H4 (cell line): Measurements from ENCODE around the gene PLAC8L1. TPM values are rescaled to one million over a fixed set of nuclear protein-coding genes. Genes with fewer than 3 reads are reported as not detected.
"Not testable (repeated sequence)": the region's sequence is repeated elsewhere in the genome, so short reads cannot be mapped to it uniquely, and the experiment has no call there.

ENCODE experiments used
- DNase-seq: peaks from one replicate; pipeline ENCODE4 v3.0.0-alpha.2; 2015; ENCODE audit warnings: low spot score
- total RNA-seq: library from RNA; depleted of rRNA; stranded (reverse); fragments of >200 nt; shearing (Covaris generic); gene quantifications from 2 replicates; pipeline ENCODE4 v1.2.3, GENCODE V29; 2014; rRNA removed

The PLAC8L1 gene, protein sequence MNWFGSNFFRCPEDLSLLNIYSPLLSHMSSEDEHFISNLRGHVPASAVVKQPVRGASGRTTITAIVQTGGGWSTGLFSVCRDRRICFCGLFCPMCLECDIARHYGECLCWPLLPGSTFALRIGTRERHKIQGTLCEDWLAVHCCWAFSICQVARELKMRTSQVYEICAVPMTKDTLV
- not detected in 2 replicates for total RNA-seq

DNA sequence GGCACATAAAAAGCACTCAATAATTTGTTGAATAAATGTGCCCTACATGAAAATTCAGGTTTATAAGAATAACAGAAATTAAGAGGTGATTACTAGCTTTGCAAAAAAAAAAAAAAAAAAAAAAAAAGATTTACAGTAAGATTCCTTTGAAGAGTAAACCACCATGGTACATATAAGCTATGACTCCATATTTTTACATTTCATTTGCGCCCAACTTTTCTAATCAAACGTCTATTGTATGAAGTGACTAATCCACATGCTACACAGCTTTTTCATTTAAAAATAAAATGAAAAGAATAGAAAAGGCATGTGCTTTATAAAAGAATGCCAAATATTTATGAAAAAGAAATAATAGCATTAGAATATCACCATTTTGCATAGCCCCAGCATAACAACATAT lies at the start of gene PLAC8L1:
Gene PLAC8L1, minus strand, starts transcription at position 101 of the 400 bp plus-strand sequence. CDS start 1,266 bp downstream, outside the sequence.
- DNase-seq = no peak

DNA sequence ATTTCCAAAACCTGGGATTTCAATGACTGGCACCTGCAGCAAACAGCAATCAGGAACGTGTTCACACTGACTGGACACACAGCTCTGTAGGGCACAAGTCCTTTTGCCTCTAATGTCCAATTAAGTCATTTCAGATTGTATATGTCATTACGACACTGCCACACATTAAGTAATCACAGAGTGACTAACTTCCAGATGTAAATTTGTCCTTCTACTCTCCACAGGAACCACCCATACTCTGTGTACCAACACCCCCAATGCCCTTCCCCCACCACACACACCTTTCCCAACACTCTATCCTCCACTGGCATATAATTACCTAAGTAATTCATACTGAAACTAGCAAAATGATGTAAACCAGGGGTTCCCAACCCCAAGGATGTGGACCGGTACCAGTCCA lies 46.6 kb upstream of the PLAC8L1 start:
- no peak for DNase-seq

DNA sequence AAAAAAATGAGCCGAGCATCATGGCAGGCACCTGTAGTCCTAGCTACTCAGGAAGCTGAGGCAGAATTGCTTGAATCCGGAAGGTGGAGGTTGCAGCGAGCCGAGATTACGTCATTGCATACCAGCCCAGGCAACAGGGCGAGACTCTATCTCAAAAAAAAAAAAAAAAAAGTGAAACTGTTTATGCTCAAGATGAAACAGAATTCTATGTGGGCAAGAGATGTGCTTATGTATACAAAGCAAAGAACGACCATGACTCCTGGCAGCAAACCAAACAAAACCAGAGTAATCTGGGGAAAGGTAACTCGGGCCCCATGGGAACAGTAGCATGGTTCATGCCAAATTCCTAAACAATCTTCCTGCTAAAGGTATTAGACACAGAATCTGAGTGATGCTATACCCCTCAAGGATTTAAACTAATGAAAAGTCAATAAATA lies 32.6 kb upstream of the PLAC8L1 start:
- peak; percentile 89 for DNase-seq

DNA sequence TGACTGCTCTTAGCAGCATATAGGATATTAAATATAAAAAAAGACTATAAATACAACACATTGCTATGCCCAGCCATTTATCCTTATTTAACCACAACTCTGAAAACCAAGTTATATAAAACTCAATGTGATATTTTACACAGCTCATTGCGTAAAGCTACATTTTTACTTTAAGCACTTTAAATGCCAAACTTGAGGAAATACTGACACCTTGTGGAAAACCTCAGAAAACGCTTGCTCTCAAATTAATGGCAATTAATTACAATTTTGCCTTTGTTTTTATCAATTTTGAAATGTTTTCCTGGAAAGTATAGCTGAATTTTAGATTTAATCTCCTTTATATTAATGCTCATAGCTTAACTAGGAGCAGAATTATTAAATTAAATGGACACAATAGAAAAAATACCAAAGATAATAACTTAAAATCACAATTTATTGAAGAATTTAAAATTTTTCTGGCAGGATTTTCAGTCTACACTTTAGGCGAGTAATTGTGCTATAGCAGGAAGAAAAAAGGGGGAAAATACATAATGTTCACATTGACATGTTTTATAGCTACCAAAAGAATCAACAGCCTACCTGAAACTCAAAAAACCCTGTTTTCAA lies 25.2 kb upstream of the PLAC8L1 start:
- peak; percentile 24 for DNase-seq

DNA sequence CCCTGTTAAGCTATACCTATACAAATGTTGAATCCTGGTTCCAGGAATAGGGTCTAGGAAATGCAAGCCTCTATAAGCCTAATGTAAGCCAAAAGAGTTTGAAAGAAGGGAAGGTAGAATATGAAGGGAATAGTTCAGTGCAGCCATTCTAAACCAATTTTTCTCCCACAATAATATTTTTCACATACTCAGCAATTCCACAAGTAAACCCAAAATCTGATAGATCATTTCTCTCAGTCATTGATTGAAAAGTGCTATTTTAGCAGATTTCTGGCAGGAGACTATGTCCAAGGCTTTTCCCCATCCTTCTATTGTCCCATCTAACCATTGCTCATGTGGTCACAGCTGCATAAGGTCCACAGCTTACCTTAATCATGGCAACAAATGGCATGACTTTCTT lies 20.7 kb upstream of the PLAC8L1 start:
- DNase-seq = no peak

DNA sequence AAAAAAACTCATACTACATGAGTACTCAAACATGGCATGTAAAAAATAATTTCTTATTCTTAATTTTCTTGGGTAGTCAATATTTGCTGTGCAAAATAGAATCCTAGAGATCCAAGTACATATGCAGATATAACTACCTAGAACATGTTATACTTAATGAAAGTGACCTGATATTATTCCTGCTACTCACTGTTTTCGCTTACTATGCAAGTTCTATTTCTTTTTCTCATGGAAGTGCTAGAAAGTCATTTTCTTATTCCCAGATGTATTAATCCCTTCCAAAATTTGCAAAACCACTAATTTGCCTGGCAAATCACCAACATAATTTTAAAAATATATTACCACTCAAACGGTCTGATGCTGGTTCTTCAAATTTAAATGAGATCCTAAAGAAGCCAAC lies 19.2 kb upstream of the PLAC8L1 start:
- no peak for DNase-seq

DNA sequence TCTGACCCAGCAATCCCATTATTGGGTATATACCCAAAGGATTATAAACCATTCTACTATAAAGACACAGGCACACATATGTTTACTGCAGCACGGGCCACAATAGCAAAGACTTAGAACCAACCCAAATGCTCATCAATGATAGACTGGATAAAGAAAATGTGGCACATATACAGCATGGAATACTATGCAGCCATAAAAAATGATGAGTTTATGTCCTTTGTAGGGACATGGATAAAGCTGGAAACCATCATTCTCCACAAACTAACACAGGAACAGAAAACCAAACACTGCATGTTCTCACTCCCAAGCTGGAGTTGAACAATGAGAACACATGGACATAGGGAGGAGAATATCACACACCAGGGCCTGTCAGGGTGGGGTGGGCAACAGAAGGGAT lies 16.1 kb upstream of the PLAC8L1 start:
- DNase-seq = not testable (repeated sequence)

DNA sequence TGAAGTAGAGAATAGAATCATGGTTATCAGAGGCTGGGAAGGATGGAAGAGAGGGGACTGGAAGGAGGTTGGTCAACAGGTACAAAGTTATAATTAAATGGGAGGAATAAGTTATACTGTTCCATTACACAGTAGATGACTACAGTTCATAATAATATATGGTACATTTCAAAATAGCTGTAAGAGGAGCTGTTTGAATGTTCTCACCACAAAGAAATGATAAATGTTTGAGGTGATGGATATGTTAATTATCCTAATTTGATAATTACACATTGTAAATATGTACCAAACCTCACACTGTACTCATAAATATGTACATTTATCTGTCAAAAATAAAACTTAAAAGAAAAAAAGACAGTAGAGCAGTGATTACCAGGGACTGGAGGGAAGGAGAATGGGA lies 12.9 kb upstream of the PLAC8L1 start:
- DNase-seq = no peak

DNA sequence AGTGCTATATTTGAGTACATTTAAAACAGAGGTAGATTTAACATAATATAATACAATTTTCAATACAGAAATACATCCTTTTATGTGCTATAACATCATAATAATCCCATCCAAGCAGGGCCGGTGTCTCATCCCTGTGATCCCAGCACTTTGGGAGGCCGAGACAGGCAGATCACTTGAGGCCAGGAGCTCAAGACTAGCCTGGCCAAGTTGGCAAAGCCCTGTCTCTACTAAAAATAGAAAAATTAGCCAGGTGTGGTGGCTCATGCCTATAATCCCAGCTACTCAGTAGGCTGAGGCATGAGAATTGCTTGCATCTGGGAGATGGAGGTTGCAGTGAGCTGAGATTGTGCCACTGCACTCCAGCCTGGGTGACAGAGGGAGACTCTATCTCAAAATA lies 11.8 kb upstream of the PLAC8L1 start:
- DNase-seq = not testable (repeated sequence)

DNA sequence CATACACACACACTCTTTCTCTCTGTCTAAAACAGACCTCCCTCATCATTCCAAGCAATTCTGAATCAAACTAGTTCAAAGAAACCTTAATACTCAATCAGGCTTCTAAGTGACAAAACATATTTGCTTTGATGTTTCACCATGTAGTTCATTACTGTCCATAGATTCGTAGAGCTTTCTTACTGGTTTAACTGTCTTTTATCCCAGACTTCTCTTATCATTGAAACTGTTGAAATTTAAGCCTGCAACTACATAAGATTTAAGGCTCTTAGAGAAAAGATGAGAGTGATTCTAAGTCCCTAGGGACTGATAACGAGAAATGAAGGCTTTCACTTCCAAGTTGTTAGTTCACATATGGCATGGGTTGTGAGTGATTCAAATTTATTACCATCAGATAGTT lies 11.0 kb upstream of the PLAC8L1 start:
- no peak for DNase-seq

DNA sequence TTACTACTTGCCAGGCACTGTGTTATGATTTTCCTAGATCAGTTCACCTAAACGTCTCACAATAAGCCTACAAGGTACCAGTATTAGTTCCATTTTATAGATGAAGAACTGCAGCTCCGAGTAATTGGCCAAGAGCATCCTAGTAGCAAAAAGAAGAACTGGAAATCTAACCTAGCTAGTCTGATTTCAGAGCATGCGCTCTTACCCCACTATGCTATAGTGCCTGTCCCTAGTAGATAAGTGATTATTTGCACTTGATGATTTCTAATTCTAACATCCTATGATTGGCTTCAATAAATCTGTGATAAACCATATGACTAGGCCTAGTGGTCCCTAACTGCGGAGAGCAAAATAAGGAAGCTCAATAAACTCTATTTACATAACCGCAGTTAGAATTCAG lies 7.1 kb upstream of the PLAC8L1 start:
- DNase-seq = no peak

DNA sequence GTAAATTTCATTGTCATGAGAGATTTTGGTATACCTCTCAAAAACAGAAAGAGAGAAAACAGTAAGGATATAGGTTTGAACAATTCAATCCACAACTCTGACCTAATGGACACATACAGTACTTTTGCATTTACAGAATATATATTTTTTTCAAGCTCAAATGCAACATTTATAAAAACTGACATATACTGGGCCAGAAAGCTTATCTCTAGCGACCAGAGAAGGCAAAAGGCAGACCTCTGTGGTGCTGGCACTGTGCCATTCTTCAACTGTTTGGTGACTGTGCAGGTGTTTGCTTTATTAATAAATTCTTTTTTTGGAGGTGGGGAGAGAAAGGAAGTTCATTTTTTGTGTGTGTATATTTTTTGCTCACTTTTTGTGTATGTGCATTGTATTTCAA lies 6.0 kb upstream of the PLAC8L1 start:
- no peak for DNase-seq

DNA sequence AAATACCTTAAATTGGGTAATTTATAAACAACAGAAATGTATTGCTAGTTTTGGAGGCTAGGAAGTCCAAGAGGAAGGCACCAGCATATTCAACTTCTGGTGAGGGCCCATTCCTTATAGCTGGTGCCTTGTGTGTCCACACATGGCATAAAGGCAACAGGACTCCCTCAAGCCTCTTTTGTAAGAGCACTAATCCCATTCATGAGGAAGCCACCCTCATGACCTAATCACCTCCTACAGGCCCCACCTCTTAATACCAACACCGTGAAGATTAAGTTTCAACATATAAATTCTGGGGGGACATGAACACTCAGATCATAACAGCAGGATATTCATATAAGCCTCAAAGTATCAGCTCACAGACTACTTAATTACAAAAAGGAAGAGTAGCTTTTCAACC lies 4.0 kb upstream of the PLAC8L1 start:
- DNase-seq = no peak

DNA sequence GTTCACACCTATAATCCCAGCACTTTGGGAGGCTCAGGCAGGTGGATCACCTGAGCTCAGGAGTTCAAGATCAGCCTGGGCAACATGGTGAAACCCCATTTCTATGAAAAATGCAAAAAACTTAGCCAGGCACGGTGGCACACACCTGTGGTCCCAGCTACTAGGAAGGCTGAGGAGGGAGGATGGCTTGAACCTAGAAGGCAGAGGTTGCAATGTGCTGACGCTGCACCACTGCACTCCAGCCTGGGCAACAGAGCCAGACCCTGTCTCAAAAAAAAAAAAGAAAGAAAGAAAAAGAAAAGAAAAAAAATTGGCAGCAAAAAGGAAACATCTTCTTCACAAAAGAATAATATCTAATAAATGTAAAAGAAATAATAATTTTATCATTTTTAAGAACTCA lies 3.5 kb upstream of the PLAC8L1 start:
- not testable (repeated sequence) for DNase-seq

DNA sequence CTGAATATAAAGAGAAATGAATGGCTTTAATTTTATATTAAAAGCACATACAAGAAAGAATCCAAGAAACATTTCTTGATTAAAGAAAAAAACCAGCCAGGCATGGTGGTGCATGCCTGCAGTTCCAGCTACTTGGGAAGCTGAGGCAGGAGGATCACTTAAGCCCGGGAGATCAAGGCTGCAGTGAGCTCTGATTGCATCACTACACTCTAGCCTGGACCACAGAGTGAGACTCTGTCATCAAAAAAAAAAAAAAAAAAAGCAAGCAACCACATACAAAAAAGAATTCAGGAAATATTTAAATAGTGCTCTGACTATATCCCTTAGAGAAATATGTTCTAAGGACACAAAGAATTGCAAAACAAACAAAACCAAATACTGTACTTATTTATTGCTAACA lies 2.5 kb upstream of the PLAC8L1 start:
- no peak for DNase-seq

DNA sequence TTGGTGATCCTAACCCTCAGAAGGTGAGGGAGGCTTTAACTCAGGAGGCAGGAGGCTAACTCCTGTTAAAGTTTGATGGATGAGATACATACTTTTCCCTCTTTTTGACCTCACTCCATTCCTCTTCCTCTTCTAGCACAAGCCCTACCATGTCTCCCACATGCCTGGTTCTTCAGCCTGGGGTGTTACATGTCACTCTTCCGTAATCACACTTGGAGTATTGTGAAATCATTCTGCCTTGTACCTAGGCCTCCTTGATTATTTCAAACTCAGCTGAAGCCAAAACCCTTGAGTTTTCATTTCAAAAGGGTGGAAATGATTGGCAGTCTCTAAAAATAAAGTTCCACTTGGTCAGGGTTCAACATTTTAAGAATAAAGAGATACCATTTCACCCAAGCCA lies 1.8 kb downstream of the PLAC8L1 start:
- DNase-seq = no peak

DNA sequence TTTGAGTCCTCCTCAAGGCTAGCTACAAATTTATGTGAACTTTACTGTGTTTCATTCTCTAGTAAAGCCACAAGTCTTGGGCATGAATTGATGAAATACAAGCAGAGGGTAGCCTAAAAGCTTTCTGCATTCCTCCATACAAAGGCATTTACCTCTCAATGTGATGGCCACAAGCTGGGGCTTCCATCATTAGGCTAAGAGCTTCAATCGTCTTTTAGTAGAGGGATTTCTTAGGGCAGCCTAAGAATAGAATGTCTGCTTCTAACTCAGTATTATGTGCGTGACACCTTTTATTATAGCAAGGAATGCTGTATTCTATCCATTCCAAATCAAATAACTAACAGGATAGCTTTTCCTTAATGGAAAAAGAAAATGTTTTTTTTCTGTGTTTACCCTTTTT lies 3.7 kb downstream of the PLAC8L1 start:
- DNase-seq = no peak

DNA sequence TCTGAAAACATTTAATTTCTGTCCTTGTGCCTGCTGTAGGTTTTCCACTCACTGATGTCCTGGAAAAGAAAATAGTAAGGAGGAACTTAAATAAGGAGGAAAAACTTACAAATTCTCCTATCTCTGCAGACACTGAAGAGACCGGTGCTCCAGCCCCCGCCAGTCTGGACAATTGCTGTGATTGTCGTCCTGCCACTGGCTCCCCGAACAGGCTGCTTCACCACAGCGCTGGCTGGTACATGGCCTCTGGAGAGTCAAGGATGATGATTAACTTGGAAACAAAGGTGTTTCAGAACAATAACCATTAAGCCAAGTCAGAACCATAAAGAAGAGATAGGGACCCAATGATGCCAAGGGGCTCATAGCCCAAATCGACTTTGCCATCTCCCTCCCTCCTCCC lies 7.3 kb downstream of the PLAC8L1 start:
- DNase-seq = no peak

DNA sequence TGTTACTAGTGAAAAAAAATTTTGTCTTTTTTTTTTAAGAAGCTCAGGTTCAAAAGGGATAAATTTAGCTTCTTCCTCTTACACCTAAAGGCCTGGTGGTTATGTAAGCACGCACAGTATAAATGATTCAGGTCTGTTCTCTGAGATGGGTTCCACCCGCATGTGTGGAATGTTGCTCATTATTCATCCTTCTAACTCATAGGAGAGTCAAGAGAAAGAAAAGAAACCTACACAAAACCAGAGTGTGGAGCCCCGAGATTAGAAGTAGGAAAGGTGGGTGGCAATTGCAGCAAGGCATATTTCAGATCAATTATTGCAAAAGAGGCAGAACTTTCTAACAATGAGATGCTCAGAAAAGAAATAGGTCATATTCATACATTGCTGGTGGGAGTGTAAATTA lies 13.5 kb downstream of the PLAC8L1 start:
- DNase-seq = no peak

DNA sequence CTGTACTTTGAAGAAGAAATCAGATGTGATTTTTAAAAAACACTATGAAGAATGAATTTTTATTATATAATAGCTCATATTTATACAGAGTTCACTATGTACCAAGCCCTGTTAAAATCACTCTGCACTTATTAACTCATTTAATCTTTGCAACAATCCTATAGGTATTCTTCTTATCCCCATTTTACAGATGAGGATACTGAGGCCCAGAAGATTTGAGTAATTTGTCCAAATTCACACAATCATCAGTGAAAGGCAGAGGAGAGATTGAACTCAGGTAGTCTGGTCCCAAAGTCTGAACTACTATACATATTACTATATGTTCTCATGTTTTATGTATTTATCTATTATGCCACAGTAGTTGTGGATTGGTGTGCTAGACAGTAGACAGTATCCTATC lies 16.1 kb downstream of the PLAC8L1 start:
- DNase-seq = no peak

DNA sequence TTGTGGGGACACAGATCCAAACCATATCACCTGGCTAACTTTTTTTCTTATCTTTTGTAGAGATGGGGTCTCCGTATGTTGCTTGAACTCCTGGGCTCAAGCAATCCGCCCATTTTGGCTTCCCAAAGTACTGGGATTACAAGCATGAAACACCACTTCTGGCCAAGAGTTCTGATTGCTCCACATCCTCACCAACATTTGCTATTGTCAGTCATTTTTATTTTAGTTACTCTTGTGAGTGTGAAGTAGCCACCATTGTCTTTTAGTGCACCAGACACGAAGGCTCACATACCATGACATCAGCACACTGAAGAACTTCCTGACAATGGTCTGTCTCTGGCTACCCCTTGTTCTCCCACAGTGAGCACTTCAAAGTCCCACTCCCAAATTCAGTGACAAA lies 17.3 kb downstream of the PLAC8L1 start:
- no peak for DNase-seq

DNA sequence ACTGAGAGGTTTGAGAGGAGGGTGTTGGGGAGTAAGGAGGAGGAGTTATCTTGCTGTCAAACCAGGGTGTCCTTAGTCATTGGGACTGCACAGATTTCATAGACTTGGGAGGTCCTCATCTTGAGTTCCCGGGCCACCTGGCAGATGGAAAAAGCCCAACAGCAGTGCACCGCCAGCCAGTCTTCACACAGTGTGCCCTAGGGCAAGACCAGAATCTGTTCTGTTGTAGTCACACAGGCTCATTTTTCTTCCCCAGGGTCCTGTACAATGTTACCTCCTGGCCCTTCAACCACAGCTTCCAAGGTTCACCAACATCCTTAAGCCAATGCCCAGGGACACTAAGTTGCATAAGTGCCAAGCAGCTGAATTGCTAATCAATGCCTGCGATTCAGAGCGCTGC lies 21.0 kb downstream of the PLAC8L1 start:
- DNase-seq = no peak

DNA sequence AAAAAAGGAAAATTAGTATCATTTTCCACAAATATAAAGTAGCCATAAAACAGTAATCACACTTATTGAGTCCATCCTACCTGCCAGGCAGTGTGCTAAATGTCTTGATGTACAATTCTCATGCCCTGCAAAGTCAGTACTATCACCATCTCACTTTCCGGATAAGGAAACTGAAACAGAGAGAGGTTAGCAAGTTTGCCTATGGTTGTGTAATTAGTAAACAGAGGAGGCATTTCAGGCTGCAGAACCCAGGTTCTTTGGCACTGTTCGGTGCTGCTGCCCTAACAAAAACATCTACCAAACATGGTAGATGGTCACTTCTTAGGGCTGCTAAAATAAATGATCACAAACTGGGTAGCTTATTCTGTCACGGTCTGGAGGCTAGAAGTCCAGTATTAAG lies 22.6 kb downstream of the PLAC8L1 start:
- no peak for DNase-seq

DNA sequence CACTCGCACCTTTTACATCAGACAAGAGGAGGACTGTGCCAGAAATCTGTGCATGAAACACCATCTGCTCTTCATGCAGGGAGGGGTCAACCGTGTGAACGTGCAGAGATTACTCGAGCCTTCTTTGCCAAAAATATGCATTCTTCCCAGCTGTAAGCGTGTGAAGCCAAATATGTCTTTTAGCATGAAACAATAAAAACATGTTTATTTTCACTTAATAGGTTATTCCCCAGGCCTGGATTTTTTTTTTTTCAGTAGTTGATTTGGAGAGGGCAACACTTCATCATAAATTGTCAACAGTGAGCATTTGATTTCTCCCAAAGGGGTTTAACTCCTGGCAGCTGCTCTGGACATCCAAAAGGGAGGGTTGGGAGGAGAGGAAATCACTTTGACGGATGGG lies 23.8 kb downstream of the PLAC8L1 start:
- DNase-seq = no peak
